ENCODE measurements around the gene ZNF100. TPM values are rescaled to one million over a fixed set of nuclear protein-coding genes. Genes with fewer than 3 reads are reported as not detected.

The ZNF100 gene
- total and polyA plus RNA-seq, 2 of the 4 experiments (the other 2 are of a cell fraction) = 2.2 to 5.9 TPM

DNA sequence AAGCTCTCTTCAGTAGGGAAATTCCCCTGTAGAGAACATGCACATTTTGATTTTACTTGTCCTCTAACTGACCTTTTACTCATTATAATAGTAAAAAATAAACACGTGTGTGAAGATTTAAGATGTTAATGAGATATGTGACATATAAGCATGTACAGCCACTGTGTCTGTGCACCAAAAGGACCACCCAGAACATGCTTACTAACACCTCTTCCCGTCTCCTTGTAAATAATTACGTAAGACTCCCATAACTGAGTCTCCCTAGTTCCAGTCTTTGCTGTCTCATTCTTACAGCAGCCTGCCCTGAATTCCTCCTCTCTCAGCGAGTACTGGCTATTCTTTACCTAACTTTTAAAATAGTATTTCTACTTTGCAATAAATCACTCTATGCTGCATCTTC, 53.6 kb downstream of the ZNF100 start:
- H4K91ac ChIP-seq (ENCODE audit: insufficient read depth, low read depth, low read length) = no peak overlapping the region
- H2AFZ ChIP-seq (replicated peaks; ENCODE audit: low read length, poor library complexity) = no peak overlapping the region
- no peak overlapping the region for H2BK20ac ChIP-seq (ENCODE audit: low read depth, low read length)
- no peak overlapping the region for H2AK5ac ChIP-seq (ENCODE audit: low read depth, low read length)
- no peaks in the 10 kb centered on the region for H4K20me1 ChIP-seq (ENCODE audit: insufficient read depth, low read length)
- no peak overlapping the region for H4K8ac ChIP-seq (ENCODE audit: low read depth in 2 of 2, low read length in 2 of 2)
- H3K4me3 ChIP-seq (ENCODE audit: insufficient read depth, low read depth, low read length) = no peak overlapping the region
- TF ChIP-seq ELK1 (IDR thresholded peaks at IDR 0.05; ENCODE audit: borderline replicate concordance, low read depth, low read length) = no peak
- TF ChIP-seq CEBPB (IDR thresholded peaks at IDR 0.05; ENCODE audit: low read depth, low read length) = no peak
- H3K4ac ChIP-seq (ENCODE audit: low read depth, low read length) = no peak overlapping the region
- DNase-seq (no peak), ATAC-seq (ENCODE audit: low read depth) (no peak)
- no peak overlapping the region for H3K23ac ChIP-seq (ENCODE audit: low read depth, low read length)
- no peaks in the 10 kb centered on the region for H3K36me3 ChIP-seq (ENCODE audit: control insufficient read depth, insufficient read depth, low read length)
- dilution Hi-C loops (cut with HindIII; ENCODE audit: low sequenced_read_pairs, unreplicated experiment) (no loop called here), in situ Hi-C loops (cut with MboI; ENCODE audit: low sequenced_read_pairs) (no loop called here), intact Hi-C loops (cut with micrococcal nuclease) (no loop called here)
- POLR2A ChIA-PET (ENCODE audit: unreplicated experiment) = no interaction called here
- H3K56ac ChIP-seq (ENCODE audit: extremely low read depth, insufficient read depth, low read length) = no peak overlapping the region
- H2AK9ac ChIP-seq (replicated peaks; ENCODE audit: low read depth, low read length, poor library complexity) = no peak overlapping the region
- no peak overlapping the region for H4K5ac ChIP-seq (ENCODE audit: low read depth, low read length)
- peaks cover 14% of the 10 kb centered on the region for H3K9me3 ChIP-seq (ENCODE audit: control insufficient read depth, insufficient read depth, low read length)
- no peak overlapping the region for H3K27ac ChIP-seq (ENCODE audit: insufficient read depth, low read length)
- no peaks in the 10 kb centered on the region for H3K9me1 ChIP-seq (ENCODE audit: insufficient read depth, low read length)
- no peak overlapping the region for H2BK15ac ChIP-seq (ENCODE audit: low read depth, low read length)
- BruUV-seq (replicated peaks) = no TSS peak
- H3K4me1 ChIP-seq (ENCODE audit: control insufficient read depth, insufficient read depth, low read length) = no peaks in the 10 kb centered on the region
- no peak overlapping the region for H3K18ac ChIP-seq (ENCODE audit: low read depth, low read length)
- H3K4me2 ChIP-seq (ENCODE audit: low read depth, low read length) = no peak overlapping the region
- H3K14ac ChIP-seq (replicated peaks; ENCODE audit: low read depth, low read length) = no peak overlapping the region
- no peak overlapping the region for H3K9ac ChIP-seq (ENCODE audit: low read depth, low read length)
- CTCF ChIA-PET = interaction anchor here (0.6 to 0.7 kb wide), 2 partner anchors 14 to 63 kb away, joined by 3 read pairs; no protein-coding TSS in a partner anchor
- H2BK5ac ChIP-seq (ENCODE audit: low read depth, low read length, poor library complexity, severe bottlenecking) = no peak overlapping the region
- WGBS, 2 experiments (ENCODE audit: extremely low coverage in 2 of 2, insufficient read length in 1 of 2) = 55% methylated on average over 2 of the region's 4 CpGs; no CpG with 5 or more reads in 1 of the 2 experiments
- H2BK120ac ChIP-seq (ENCODE audit: low read depth, low read length) = no peak overlapping the region
- no peaks in the 10 kb centered on the region for H3K79me1 ChIP-seq (ENCODE audit: low read depth in 1 of 2, low read length in 2 of 2)
- H3K27me3 ChIP-seq (ENCODE audit: control insufficient read depth, insufficient read depth, low read length) = no peaks in the 10 kb centered on the region
